PC-9 (cell line): ENCODE results near the gene ZNF362.

Experiments
- CTCF ChIP-seq: fragments of 200-600 bp; sonication (generic); conservative IDR thresholded peaks from 2 replicates; pipeline ENCODE4 v1.6.1; 2017; ENCODE audit warnings: mixed run types, antibody characterized with exemption, mild to moderate bottlenecking, moderate library complexity
- EZH2 ChIP-seq: fragments of 200-600 bp; sonication (generic); IDR thresholded peaks from 2 replicates; pipeline ENCODE4 v1.8.0; 2017; ENCODE audit warnings: antibody characterized with exemption, low read depth

- TF ChIP-seq CTCF, result no peak
- TF ChIP-seq EZH2, result no peak
Observed at GRCh38 chr1:33225586-33225985, 30.7 kb upstream of the ZNF362 start.
